Measurements from ENCODE around the gene UQCRC2.
"Not testable (repeated sequence)": the region's sequence is repeated elsewhere in the genome, so short reads cannot be mapped to it uniquely, and the experiment has no call there.

The UQCRC2 gene

DNA sequence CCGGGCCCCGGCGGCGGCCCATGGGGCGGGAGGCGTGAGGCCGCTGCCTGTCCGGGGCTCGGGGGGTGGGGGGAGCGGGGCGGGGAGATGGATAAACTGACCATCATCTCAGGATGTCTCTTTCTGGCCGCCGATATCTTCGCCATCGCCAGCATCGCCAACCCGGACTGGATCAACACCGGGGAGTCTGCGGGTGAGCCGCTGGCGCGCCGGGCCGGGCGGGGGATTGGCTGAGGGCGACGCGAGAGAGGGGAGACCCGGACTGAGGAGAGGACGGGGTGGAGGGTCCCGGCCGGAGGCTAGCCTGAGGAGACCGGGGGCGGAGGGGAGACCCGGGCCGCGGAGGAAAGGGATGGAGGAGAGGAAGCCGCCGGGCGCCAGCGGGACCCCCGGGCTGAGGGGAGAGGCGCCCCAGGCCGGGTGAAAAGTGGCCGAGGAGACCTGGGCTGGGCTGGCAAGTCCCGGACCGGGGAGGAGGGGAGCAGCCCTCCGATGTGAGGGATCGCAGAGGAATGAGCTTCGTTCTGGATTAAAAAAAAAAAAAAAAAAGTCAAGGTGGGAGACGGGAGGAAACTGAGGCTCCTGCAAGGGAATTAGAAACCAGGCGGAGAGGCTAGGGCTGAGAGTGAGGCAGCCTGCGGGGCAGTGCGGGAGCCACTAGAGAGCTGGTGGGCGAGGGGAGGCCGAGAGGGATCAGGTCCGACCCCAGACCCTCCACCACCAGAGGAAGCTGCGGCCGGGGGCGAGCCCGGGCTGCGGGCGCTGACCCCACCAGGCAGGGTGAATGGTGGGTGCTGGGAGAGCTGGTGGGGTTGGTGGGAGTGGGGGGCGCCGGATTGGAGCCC lies 55.3 kb downstream of the UQCRC2 start:
- no peak for DNase-seq (ENCODE audit: low read depth in 1 of 2, low spot score in 1 of 2)

DNA sequence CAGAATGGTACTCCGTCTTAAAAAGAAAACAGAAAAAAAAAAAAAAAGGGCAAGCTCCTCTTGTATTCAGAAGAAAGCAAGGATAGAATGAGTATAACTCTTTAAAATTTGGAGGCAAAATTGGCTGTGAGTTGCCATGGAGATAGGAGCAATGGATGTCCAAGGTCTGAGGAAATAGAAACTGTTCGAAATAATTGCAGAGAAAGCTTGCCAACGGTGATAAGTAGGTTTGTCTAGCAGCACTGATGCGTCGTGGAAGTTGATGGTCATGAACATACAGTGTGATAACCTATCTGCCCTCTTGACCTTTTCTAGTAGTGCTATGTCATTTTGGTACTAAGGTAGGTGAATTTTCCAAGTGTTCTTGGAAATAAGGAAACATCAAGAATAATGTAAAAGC lies 57.7 kb downstream of the UQCRC2 start:
- DNase-seq (ENCODE audit: low read depth in 1 of 2, low spot score in 1 of 2) = no peak

DNA sequence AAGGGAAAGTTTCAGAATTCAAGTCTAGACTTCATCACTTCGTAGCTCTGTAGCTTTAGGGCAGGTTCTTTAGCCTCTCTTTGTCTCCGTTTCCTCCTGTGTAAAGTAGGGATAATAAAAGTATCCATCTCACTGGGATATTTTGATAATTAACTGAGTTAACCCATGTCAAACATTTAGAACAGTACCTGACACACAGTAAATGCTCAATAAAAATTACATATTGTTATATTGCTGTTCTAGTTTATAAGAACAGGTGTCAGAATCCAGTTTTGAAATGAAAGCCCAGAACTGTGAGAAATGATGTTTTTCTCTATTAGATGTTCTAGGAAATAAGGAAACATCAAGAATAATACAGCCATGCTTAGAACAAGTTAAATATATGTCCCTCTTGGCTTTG lies 59.1 kb downstream of the UQCRC2 start:
- DNase-seq (ENCODE audit: low read depth in 1 of 2, low spot score in 1 of 2) = no peak

DNA sequence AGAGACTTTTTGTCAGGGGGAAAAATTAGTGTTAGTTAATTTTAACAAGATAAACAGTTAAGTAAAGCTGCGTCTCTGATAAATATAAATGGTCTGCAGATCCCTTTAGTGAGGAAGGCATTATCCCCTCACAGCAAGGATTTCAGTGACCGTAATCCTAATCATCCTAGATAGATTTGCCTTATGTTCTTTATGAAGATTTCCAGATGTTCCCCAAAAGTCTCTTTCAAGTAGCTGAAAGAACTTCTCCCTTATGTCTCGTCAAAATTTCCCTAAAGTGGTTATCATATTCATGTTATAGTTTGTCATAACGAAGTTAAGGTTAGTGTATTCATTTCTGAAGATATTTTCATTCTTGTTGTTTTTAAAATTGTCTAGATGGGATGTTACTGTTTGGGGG lies 60.3 kb downstream of the UQCRC2 start:
- no peak for DNase-seq (ENCODE audit: low read depth in 1 of 2, low spot score in 1 of 2)

DNA sequence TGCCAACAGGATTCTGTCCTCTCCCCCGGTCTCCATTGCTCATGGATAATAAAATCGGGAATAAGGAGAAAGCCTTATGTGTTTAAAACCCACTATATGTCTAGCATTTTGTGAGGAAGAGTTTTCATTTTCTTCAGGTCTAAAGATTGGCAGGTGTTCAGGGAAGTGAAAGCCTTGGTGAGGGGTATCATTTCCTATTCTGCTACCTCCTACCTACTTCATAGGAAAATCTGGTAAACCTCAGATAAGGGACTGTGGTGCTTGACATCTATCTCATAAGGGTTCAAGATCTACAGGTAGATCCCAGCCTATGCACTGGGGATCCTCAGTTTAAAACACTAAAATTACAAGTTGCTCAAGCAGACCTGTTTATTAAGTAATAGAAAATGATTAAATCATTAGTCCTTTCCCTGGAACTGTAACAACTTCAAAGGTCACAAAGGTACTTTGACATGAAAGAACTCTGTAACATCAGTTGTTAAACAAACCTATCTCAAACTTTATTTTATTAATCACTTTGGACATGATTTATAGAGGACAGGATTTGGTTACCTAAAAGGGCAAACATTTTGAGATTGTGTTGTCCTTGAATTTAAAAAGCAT lies 61.2 kb downstream of the UQCRC2 start:
- no peak for DNase-seq (ENCODE audit: low read depth in 1 of 2, low spot score in 1 of 2)

DNA sequence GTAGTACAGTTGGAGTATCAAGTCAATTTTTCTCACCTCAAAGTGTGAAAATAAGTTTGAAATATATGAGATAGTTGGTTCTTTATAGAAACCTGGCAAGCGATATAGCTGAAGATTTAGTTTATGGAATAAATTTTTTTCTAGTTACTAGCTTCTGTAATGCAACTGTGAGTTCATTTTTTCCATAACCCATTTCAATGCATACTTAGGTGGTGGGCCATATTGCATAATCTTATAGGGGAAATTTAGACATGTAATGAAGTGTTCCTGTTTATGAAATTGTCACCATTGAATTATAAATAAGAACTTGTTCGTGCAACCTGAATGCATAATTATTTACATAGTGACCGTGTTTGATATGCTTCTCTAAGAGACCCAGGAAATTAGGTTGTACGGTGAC lies 63.8 kb downstream of the UQCRC2 start:
- DNase-seq (ENCODE audit: low read depth in 1 of 2, low spot score in 1 of 2) = no peak

DNA sequence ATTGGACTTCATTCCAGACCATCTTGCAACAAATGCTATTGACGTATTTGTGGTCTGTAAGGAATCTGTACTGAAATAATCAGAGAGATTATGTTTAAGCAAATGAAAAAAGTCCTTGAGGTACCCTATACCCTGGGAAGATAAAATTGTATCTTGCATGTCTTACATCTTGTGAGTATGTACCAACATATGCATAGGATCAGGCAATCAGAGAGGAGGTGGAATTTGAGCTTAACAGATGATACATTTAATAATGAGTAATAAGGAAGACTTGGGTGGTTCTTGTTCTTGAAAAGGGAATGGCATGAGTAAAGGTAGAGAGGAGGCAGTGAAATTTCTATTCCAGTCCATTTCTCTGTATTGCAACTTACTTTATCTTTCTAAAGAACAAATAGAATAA lies 65.4 kb downstream of the UQCRC2 start:
- no peak for DNase-seq (ENCODE audit: low read depth in 1 of 2, low spot score in 1 of 2)

DNA sequence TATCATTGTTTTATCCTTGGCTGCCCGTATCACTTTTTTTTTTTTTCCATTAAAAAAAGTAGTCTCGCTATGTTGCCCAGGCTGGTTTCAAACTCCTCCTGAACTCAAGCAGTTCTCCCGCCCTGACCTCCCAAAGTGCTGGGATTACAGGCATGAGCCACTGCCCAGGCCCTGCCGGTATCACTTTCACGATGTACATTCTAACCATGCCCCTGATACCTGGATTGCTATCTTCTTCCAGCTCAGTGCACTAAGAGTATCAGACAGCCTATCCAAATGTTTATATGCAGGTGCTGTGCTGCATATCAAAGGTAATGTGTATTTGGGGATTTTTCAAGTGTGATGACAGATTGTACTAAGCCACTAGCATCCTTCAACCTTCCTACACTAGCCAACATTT lies 69.0 kb downstream of the UQCRC2 start:
- DNase-seq (ENCODE audit: low read depth in 1 of 2, low spot score in 1 of 2) = no peak

DNA sequence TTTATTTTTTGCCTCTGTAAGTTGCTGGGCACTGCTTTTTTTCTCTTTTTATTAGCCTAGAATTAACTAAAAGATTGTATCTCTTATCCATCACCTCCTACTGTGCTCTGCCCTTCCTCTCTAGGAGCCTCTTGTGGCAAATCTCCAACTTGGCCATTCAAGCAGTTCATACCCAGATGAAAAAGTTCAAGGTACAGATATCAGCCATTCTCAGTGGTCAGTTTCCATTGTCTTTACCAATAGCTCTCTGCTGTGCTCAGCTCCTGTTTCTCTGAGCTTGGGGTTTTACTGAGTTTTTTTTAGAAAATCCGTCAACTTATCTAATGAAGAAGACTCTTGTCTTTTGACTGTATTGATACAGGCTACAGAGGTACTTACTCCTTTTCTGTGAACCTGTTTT lies 70.3 kb downstream of the UQCRC2 start:
- DNase-seq (ENCODE audit: low read depth in 1 of 2, low spot score in 1 of 2) = no peak

DNA sequence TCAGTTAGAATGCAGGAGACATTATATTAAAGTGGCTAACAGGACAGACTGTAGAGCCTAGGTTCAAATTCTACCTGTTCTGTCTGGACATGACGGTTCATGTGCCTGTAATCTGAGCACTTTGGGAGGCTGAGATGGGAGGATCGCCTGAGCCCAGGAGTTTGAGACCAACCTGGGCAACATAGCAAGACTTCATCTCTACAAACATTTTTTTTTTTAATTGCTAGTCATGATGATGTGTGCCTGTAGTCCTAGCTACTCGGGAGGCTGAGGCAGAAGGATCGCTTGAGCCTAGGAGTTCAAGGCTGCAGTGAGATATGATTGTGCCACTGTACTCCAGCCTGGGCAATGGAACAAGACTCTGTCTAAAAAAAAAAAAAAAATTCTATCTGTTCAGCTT lies 71.6 kb downstream of the UQCRC2 start:
- DNase-seq (ENCODE audit: low read depth in 1 of 2, low spot score in 1 of 2) = not testable (repeated sequence)

DNA sequence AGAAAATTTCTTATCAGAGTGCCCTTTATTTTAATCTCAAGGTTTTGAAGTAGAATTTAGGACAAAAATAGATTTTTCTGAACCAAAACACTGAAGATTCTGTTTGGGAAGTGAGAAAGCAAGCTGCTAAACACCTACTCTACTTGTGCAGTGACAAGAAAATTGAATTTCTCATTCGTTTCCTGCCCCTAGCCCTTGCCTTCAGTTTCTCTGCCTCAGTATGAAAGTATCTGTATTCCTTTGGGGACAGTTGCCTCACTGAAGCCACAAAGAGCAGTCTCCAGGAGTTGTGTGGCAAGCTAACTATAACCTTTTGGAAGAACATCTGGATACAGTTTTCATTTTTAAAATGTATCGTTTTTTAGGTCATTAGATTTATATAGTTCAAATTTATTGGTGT lies 74.5 kb downstream of the UQCRC2 start:
- no peak for DNase-seq (ENCODE audit: low read depth in 1 of 2, low spot score in 1 of 2)

DNA sequence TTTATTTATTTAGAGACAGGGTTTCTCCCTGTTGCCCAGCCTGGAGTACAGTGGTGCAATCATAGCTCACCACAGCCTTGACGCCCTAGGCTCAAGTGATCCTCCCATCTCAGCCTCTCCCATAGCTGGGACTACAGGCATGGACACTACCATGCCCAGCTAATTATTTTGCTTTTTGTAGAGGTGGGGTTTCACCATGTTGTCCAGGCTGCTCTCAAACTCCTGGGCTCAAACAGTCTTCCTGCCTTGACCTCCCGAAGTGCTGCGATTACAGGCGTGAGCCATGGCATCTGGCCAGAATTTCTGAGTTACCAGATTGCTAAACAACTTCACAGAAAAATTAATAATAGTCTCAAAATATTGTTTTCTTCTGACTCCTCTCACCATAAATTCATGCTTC lies 76.5 kb downstream of the UQCRC2 start:
- DNase-seq (ENCODE audit: low read depth in 1 of 2, low spot score in 1 of 2) = no peak

DNA sequence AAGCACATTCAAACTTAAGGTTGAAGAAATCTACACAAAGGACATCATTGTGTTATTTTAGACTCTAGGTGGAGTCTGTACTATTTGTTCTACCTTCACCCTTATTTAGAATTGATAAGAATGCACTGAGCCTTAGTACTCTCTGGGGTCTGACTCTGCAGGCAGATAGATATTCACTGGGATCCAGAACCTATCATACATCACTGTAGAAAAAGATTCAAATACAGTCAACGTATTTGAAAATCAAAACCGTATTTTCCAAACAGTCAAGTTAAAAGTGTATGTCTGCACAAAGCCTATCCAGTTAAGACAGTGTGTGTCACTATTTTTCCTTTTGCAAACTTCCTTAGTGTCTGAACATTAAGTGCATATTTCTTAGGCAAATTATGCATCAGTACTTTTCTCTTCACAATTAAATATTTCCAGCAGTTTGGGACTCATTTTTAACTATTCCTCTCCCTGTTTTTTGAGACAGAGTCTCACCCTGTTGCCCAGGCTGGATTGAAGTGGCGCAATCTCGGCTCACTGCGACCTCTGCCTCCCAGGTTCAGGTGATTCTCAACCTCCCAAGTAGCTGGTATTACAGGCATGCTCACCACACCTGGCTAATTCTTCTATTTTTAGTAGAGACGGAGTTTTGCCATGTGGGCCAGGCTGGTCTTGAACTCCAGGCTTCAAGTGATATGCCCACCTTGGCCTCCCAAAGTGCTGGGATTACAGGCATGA lies 77.1 kb downstream of the UQCRC2 start:
- no peak for DNase-seq (ENCODE audit: low read depth in 1 of 2, low spot score in 1 of 2)

DNA sequence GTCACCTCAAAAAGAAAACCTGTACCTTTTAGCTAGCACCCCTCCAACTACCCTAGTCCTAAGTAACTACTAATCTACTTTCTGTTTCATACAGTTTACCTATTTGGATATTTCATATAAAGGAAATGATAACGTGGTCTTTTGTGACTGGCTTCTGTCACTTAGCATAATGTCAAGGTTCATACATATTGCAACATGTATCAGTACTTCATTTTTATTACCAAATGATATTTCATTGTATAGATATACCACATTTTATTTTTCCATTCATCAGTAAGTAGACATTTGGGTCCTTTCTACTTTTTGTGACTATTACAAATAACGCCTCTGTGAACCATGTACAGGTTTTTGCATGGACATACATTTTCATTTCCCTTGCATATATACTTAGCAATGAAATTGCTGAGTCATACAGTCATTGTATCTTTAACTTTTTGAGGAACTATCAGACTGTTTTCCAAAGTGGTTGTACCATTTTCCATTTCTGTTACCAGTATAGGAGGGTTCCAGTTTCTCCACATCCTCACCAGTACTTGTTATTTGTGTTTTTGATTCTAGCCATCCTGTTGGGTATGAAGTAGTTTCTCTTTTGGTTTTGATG lies 78.4 kb downstream of the UQCRC2 start:
- no peak for DNase-seq (ENCODE audit: low read depth in 1 of 2, low spot score in 1 of 2)

All from activated CD4-positive, alpha-beta T cell treated with anti-CD3 and anti-CD28 coated beads, Interleukin-2, amount 50 U/mL, for 24 hours (primary cell).